Transverse colon (tissue), 4 donors: ENCODE measurements around the gene BAIAP2. TPM values are rescaled to one million over a fixed set of nuclear protein-coding genes. Genes with fewer than 3 reads are reported as not detected.

Source experiments
- DNase-seq: peaks from one replicate; pipeline ENCODE4 v3.0.0-alpha.2; 2019
- H3K27ac ChIP-seq, 4 donors: fragments of 200-600 bp; sonication (generic); 2 replicates each; pipeline ENCODE4 v1.5.1; 2016 to 2018; ENCODE audit warnings: inconsistent platforms in 4 of 4
- H3K27me3 ChIP-seq: fragments of 200-600 bp; sonication (generic); 2 replicates; pipeline ENCODE4 v1.5.1; 2017; ENCODE audit warnings: inconsistent platforms
- H3K36me3 ChIP-seq, 4 donors: fragments of 200-600 bp; sonication (generic); 2 replicates each; pipeline ENCODE4 v1.5.1; 2017 to 2019; ENCODE audit warnings: inconsistent platforms in 4 of 4
- H3K4me1 ChIP-seq, 4 donors: fragments of 200-600 bp; sonication (generic); 2 replicates each; pipeline ENCODE4 v1.5.1; 2017 to 2020; ENCODE audit warnings: inconsistent platforms in 4 of 4
- H3K4me3 ChIP-seq, 4 donors: fragments of 200-600 bp; sonication (generic); 1 replicate in 1 of 4; 2 replicates in 3 of 4; pipeline versions ENCODE4 v1.5.1 to v1.6.1; 2017 to 2019; ENCODE audit warnings: inconsistent platforms in 4 of 4
- H3K9me3 ChIP-seq, 2 donors: fragments of 200-600 bp; sonication (generic); 2 replicates each; pipeline ENCODE4 v1.5.1; 2017 to 2019; ENCODE audit warnings: inconsistent platforms in 2 of 2
- CTCF ChIP-seq, 5 experiments: fragments of 200-600 bp in 3 of 5; fragments of 450-650 bp in 2 of 5; sonication (generic) in 3 of 5; IDR thresholded peaks; 1 replicate in 2 of 5; 2 replicates in 3 of 5; pipeline ENCODE4 v1.5.1; 2016 to 2017; ENCODE audit warnings: antibody characterized with exemption in 5 of 5, inconsistent platforms in 3 of 5, mild to moderate bottlenecking in 2 of 5, moderate library complexity in 1 of 5
- EP300 ChIP-seq: sonication (generic); formaldehyde crosslinking; IDR thresholded peaks from one replicate; pipeline ENCODE4 v1.6.1; 2017; ENCODE audit warnings: antibody characterized with exemption, low read depth
- POLR2A ChIP-seq: fragments of 450-650 bp; IDR thresholded peaks from one replicate; pipeline ENCODE4 v1.6.1; 2016; ENCODE audit warnings: antibody characterized with exemption, mild to moderate bottlenecking, moderate library complexity
- POLR2AphosphoS5 ChIP-seq, 3 donors: sonication (generic); formaldehyde crosslinking; IDR thresholded peaks; one replicate each; pipeline ENCODE4 v1.6.1; 2016; ENCODE audit warnings: antibody characterized with exemption in 3 of 3
- WGBS, 2 donors: methylation state at CpG; one replicate each; pipeline ENCODE4 v1.1.5; 2018; ENCODE audit warnings: low coverage in 1 of 2; 5-methylcytosine and 5-hydroxymethylcytosine counted together
- in situ Hi-C, 4 donors: fragments of 200-750 bp; cut with MboI; loops; one replicate each; pipeline versions ENCODE4 v1.15.0 to v1.15.1; 2017; ENCODE audit warnings: low sequenced_read_pairs in 3 of 4, low pct_ligation_motif_present in 1 of 4, low pct_unique_long_range_greater_than_20kb in 1 of 4
- intact Hi-C: fragments of 100-400 bp; cut with DNase I; formaldehyde crosslinking; loops from one replicate; pipeline ENCODE4 v1.15.1; 2023; ENCODE audit warnings: low total_unique reads
- total RNA-seq, 4 donors: library from RNA; depleted of rRNA; stranded (reverse); fragments of >200 nt; gene quantifications; one replicate each; pipeline ENCODE4 v1.1.0, GENCODE V29; 2016

The BAIAP2 gene
- total RNA-seq, 4 donors from 2014 or later = 11.7 to 62.1 (median 39.6) TPM

DNA sequence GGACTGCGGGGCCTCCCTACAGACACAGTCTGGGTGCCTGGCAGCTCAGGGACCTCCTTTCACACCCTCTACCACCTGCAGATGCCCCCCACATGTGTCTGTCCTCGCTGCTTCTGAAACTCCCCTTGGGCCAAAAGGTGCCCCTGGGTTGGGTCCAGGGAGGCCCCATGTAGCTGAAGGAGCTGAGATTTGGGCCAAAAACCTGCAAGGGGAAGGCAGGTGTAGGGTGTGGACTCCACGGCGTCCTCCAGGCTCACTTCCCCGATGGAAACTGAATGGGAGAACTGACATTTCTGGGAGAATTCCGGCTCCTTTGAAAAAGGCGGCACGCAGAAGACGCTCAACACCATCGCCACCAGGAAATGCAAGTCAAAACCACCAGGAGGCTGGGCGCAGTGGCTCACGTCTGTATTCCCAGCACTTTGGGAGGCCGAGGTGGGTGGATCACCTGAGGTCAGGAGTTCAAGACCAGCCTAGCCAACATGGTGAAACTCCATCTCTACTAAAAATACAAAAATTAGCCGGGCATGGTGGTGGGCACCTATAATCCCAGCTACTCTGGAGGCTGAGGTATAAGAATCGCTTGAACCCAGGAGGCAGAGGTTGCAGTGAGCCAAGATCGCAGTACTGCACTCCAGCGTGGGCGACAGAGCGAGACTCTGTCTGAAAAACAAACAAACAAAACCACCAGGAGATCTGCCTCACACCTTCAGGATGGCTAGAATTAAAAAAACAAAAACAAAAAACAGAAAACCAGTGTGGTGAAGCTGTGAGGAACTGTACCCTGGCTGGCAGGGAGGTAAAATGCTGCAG is 13.2 kb upstream of the BAIAP2 start:
- Histone ChIP-seq H3K4me3 (no peak overlapping the region), H3K27me3 (peaks cover 9% of the 10 kb centered on the region), H3K4me1 (peaks cover 15 to 56% (median 43%) of the 10 kb centered on the region in 4 donors), H3K27ac (peak overlapping the region; percentile 79 to 86 (median 81)), H3K9me3 (no peaks in the 10 kb centered on the region), H3K36me3 (no peaks in the 10 kb centered on the region)
- TF ChIP-seq CTCF (IDR thresholded peaks at IDR 0.05) (peak in 1 of 5 experiments; percentile 12), POLR2A (no peak)
- 81 to 82% methylated on average over 11 to 19 of the region's 19 CpGs for WGBS, 2 donors
- intact Hi-C loops = loop anchor here (5.0 kb wide), 1 partner anchor 76 kb away; no protein-coding TSS in a partner anchor
- DNase-seq = no peak
- in situ Hi-C loops = loop anchor here in 2 of 4 donors (10.0 kb wide), 1 partner anchor 73 kb away; no protein-coding TSS in a partner anchor

DNA sequence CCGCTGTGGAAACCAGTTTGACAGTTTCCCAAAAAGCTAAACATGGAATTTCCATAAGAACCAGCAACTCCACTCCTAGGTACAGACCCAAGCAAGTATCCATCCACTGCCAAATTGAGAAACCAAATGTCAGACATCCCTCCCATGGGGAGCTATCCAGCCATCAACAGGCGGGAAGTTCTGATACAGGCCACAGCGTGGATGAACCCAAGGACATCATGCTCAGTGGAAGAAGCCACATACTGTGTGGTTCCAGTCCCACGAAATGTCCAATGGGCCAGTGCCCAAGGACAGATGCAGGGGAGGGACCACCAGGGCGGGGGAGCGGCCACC is 12.6 kb upstream of the BAIAP2 start:
- Histone ChIP-seq H3K4me3 (no peak overlapping the region), H3K36me3 (no peaks in the 10 kb centered on the region), H3K4me1 (peaks cover 18 to 57% (median 42%) of the 10 kb centered on the region in 4 donors), H3K27me3 (peaks cover 15% of the 10 kb centered on the region), H3K9me3 (no peaks in the 10 kb centered on the region), H3K27ac (peak overlapping the region in 1 of 4 donors; percentile 86)
- 90 to 93% methylated on average over 1 to 5 of the region's 6 CpGs for WGBS, 2 donors
- no peak for DNase-seq
- intact Hi-C loops (loop anchor here (5.0 kb wide), 1 partner anchor 75 kb away; no protein-coding TSS in a partner anchor), in situ Hi-C loops (loop anchor here in 2 of 4 donors (10.0 kb wide), 1 partner anchor 72 kb away; no protein-coding TSS in a partner anchor)
- TF ChIP-seq CTCF (IDR thresholded peaks at IDR 0.05) = no peak
- no peak for TF ChIP-seq POLR2AphosphoS5 (IDR thresholded peaks at IDR 0.05)
- TF ChIP-seq POLR2A = no peak
- TF ChIP-seq EP300 = no peak

GRCh38 chr17:81025065-81025740 is 9.7 kb upstream of the BAIAP2 start:
- Histone ChIP-seq H3K27me3 (peaks cover 33% of the 10 kb centered on the region), H3K36me3 (no peaks in the 10 kb centered on the region), H3K27ac (peak overlapping the region in 3 of 4 donors; percentile 12 to 65 (median 43)), H3K4me3 (no peak overlapping the region), H3K9me3 (no peaks in the 10 kb centered on the region), H3K4me1 (peaks cover 26 to 44% (median 32%) of the 10 kb centered on the region in 4 donors)
- no peak for DNase-seq
- TF ChIP-seq CTCF (IDR thresholded peaks at IDR 0.05) = no peak
- TF ChIP-seq POLR2AphosphoS5 (IDR thresholded peaks at IDR 0.05) = no peak
- TF ChIP-seq POLR2A = no peak
- in situ Hi-C loops (loop anchor here in 2 of 4 donors (10.0 kb wide), 1 partner anchor 70 kb away; no protein-coding TSS in a partner anchor), intact Hi-C loops (no loop called here)
- 85 to 89% methylated on average over 7 to 16 of the region's 16 CpGs for WGBS, 2 donors

- Histone ChIP-seq H3K36me3 (no peaks in the 10 kb centered on the region), H3K27ac (peak overlapping the region in 3 of 4 donors; percentile 12 to 65 (median 43)), H3K4me3 (no peak overlapping the region), H3K4me1 (peaks cover 22 to 40% (median 28%) of the 10 kb centered on the region in 4 donors), H3K27me3 (peaks cover 33% of the 10 kb centered on the region), H3K9me3 (no peaks in the 10 kb centered on the region)
- no peak for TF ChIP-seq POLR2AphosphoS5 (IDR thresholded peaks at IDR 0.05)
- TF ChIP-seq CTCF (IDR thresholded peaks at IDR 0.05) = no peak
- no peak for TF ChIP-seq EP300
- no peak for TF ChIP-seq POLR2A
- no peak for DNase-seq
- in situ Hi-C loops (loop anchor here in 2 of 4 donors (10.0 kb wide), 1 partner anchor 69 kb away; no protein-coding TSS in a partner anchor), intact Hi-C loops (no loop called here)
- WGBS, 2 donors = 43 to 86% methylated on average over 1 to 21 of the region's 22 CpGs
Measured at GRCh38 chr17:81025741-81026129, 9.2 kb upstream of the BAIAP2 start.
